ENCODE measurements around the gene ATP10A.
"Not testable (repeated sequence)": the region's sequence is repeated elsewhere in the genome, so short reads cannot be mapped to it uniquely, and the experiment has no call there.

ATP10A gene

GRCh38 chr15:25763954-25764353, 99.2 kb downstream of the ATP10A start:
- no peak for DNase-seq (ENCODE audit: low spot score)
- TF ChIP-seq CTCF (IDR thresholded peaks at IDR 0.05; ENCODE audit: extremely low read depth, missing control alignments), result no peak

GRCh38 chr15:25763331-25763751, 99.8 kb downstream of the ATP10A start:
- TF ChIP-seq CTCF (IDR thresholded peaks at IDR 0.05; ENCODE audit: extremely low read depth, missing control alignments), result no peak
- DNase-seq (ENCODE audit: low spot score), result no peak

- TF ChIP-seq CTCF (IDR thresholded peaks at IDR 0.05; ENCODE audit: extremely low read depth, missing control alignments), result no peak
- DNase-seq (ENCODE audit: low spot score), result no peak
These were observed 101.0 kb downstream of the ATP10A start for GRCh38 chr15:25761971-25762662.

DNA sequence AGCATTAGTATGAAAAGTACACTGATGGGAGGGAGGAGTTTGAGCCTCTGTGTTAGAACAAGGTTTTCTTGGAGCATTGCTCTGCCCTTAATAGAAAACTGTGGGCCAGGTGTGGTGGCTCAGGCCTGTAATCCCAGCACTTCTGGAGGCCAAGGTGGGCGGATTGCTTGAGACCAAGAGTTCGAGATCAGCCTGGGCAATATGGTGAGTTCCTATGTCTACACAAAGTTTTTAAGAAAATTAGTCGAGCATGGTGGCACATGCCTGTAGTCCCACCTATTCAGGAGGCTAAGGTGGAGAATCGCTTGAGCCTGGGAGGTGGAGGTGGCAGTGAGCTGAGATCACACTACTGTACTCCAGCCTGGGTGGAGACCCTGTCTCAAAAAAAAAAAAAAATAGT, 103.7 kb downstream of the ATP10A start:
- TF ChIP-seq CTCF (IDR thresholded peaks at IDR 0.05; ENCODE audit: extremely low read depth, missing control alignments), result no peak
- no peak for DNase-seq (ENCODE audit: low spot score)

DNA sequence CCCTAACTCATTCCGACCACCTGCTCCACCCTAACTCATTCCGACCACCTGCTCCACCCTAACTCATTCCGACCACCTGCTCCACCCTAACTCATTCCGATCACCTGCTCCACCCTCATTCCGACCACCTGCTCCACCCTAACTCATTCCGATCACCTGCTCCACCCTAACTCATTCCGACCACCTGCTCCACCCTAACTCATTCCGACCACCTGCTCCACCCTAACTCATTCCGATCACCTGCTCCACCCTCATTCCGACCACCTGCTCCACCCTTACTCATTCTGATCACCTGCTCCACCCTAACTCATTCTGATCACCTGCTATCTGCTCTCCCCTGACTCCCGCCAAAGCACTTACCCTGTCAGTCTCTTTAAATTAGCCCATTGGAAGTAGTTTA, 104.5 kb downstream of the ATP10A start:
- not testable (repeated sequence) for DNase-seq (ENCODE audit: low spot score)

DNA sequence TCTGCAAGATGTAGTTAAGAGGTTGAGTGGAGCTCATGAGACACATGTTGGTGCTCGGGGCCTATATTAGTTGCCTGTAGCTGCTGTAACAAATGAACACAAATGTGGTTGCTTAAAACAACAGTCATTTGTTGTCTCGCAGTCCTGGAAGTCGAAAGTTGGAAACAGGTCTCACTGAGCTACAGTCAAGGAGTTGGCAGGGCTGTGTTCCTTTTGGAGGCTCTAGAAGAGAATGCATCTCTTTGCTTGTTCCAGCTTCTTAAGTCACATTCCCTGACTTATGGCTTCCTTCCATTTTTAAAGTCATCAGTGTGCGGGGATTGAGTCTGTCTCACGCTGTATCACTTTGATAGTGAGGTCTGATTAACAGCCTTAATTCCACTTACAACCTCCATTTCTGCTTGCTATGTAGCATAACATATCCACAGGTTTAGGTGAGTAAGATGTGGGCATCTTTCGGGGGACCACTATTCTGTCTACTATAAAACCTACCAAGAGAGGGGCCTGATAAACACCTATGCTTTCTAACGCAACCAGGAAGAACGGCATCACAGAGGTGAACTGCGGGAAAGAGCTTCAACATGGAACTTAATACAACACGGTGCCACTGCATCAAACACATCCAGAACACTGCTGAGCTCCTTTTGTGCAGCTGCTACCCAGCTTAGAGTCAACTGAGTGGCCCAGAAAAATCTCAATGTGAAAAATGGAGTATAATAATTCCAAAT, 119.4 kb downstream of the ATP10A start:
- no peak for TF ChIP-seq CTCF (IDR thresholded peaks at IDR 0.05; ENCODE audit: extremely low read depth, missing control alignments)
- no peak for DNase-seq (ENCODE audit: low spot score)

DNA sequence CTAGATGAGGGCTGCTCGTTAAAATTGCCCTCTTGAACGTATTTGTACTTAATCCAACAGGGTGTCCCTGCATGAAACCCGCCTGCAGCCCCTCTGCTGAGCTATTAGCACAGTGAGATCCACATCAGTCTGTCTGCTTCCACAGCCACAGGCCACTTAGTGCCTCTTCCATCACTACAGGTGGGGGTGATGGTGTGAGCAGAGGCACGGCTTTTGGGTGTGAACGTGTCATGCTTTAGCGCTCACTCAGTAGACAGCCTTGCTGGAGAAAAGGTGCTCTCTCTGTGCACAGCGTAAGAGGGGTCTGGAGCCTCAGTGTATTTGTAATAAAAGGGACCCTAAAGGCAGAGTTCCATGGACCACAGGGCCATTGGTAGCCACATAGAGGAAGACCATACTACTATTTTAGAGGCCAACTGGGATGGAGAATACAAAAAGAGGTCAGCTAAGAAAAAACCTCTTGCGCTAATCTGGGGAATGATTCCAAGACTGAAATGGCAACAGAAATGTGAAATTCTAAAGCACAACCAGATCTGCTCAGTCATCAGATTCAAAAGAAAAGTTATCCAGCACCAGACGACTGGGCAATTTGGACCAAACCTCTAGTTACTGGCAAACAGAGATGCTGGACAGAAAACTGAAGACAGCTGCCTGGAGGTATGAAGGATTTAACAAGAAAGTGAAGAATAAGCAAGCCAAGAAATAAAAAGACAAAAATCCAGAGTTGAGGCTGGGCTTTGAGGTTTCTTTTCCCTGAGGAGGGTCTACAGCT, 120.2 kb downstream of the ATP10A start:
- TF ChIP-seq CTCF (IDR thresholded peaks at IDR 0.05; ENCODE audit: extremely low read depth, missing control alignments), result no peak
- DNase-seq (ENCODE audit: low spot score), result no peak
